ENCODE measurements around the gene TECTB. TPM values are rescaled to one million over a fixed set of nuclear protein-coding genes. Genes with fewer than 3 reads are reported as not detected.

Gene TECTB
- total RNA-seq, 1 experiment from 2014 or later = 0.07 TPM

DNA sequence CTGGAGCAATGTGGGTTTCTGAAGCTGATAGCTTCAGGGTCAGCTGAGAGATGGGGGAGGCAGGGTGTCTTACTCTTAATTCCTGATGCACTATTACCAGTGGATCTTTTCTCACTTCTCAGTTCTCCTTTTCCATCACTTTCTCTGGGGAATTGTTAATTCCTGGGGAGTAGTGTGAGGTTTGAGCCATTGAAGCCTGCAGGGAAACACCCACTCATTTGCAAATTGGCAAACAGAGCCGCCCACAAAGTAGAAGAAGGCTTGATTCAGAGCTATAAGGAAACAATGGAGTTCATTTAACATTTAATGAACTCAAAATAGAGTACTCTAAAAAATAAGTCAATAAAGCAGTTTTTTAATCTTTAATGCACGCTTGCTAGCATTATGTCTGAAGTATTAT is 4.3 kb upstream of the TECTB start:
- Histone ChIP-seq H3K27me3 (ENCODE audit: insufficient read depth, low read length) (no peaks in the 10 kb centered on the region), H3K36me3 (ENCODE audit: control insufficient read depth in 1 of 2, insufficient read depth in 2 of 2, low read length in 2 of 2) (no peaks in the 10 kb centered on the region), H3K4me1 (ENCODE audit: control insufficient read depth in 1 of 2, insufficient read depth in 2 of 2, low read length in 2 of 2) (peaks cover 0 to 8% of the 10 kb centered on the region in 2 experiments; a peak in 2 of 4 replicates), H3K9me2 (ENCODE audit: insufficient read depth) (no peaks in the 10 kb centered on the region), H3K9ac (ENCODE audit: low read length) (no peak overlapping the region), H3K79me2 (ENCODE audit: insufficient read depth, low read length) (no peaks in the 10 kb centered on the region), H3K9me3 (ENCODE audit: control insufficient read depth in 1 of 2, insufficient read depth in 1 of 2, low read depth in 1 of 2, low read length in 2 of 2) (no peaks in the 10 kb centered on the region), H3K4me2 (ENCODE audit: low read length) (no peak overlapping the region), H3K27ac (ENCODE audit: low read depth, low read length) (no peak overlapping the region), H3K4me3 (replicated peaks in 1 of 2; ENCODE audit: low read depth in 1 of 2, low read length in 2 of 2) (no peak overlapping the region), H4K20me1 (ENCODE audit: insufficient read depth) (no peaks in the 10 kb centered on the region), H2AFZ (ENCODE audit: low read depth, low read length, poor library complexity, severe bottlenecking) (no peak overlapping the region)
- intact Hi-C loops (cut with micrococcal nuclease) = no loop called here
- RAD21 ChIA-PET (ENCODE audit: low non-redundant PET in 1 of 2, low total read pairs in 2 of 2, uncharacterized antibody in 2 of 2, unreplicated experiment in 2 of 2) = no interaction called here
- ATAC-seq (no peak), DNase-seq (ENCODE audit: low read depth, low spot score) (no peak)
- CTCF ChIA-PET = no interaction called here
- POLR2A ChIA-PET = no interaction called here
- no TSS peak for BruUV-seq (replicated peaks)
- no peak for TF ChIP-seq EGR1 (IDR thresholded peaks at IDR 0.05; ENCODE audit: low read depth)
- TF ChIP-seq, protein P1, sequence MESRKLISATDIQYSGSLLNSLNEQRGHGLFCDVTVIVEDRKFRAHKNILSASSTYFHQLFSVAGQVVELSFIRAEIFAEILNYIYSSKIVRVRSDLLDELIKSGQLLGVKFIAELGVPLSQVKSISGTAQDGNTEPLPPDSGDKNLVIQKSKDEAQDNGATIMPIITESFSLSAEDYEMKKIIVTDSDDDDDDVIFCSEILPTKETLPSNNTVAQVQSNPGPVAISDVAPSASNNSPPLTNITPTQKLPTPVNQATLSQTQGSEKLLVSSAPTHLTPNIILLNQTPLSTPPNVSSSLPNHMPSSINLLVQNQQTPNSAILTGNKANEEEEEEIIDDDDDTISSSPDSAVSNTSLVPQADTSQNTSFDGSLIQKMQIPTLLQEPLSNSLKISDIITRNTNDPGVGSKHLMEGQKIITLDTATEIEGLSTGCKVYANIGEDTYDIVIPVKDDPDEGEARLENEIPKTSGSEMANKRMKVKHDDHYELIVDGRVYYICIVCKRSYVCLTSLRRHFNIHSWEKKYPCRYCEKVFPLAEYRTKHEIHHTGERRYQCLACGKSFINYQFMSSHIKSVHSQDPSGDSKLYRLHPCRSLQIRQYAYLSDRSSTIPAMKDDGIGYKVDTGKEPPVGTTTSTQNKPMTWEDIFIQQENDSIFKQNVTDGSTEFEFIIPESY (IDR thresholded peaks at IDR 0.05; ENCODE audit: extremely low read depth, insufficient replicate concordance, low read length) = no peak
- TF ChIP-seq FOSL1 (IDR thresholded peaks at IDR 0.05; ENCODE audit: low read depth) = no peak
- no peak for TF ChIP-seq CTCF (IDR thresholded peaks at IDR 0.05 in 2 of 3, conservative IDR thresholded peaks at IDR 0.05 in 1 of 3; ENCODE audit: borderline replicate concordance in 1 of 3, insufficient read depth in 1 of 3, low read depth in 2 of 3, low read length in 2 of 3)
- no peak for TF ChIP-seq CBX3 (IDR thresholded peaks at IDR 0.05; ENCODE audit: low read depth)
- no peak for TF ChIP-seq CEBPB (IDR thresholded peaks at IDR 0.05; ENCODE audit: low read depth)
- TF ChIP-seq JUND (IDR thresholded peaks at IDR 0.05) = no peak
- TF ChIP-seq SRF (IDR thresholded peaks at IDR 0.05; ENCODE audit: low read depth) = no peak
- TF ChIP-seq RAD21 (IDR thresholded peaks at IDR 0.05; ENCODE audit: low read depth) = no peak
- no peak for TF ChIP-seq POLR2AphosphoS5 (IDR thresholded peaks at IDR 0.05; ENCODE audit: low read depth, low read length)
- TF ChIP-seq REST (IDR thresholded peaks at IDR 0.05; ENCODE audit: low read depth) = no peak
- no peak for TF ChIP-seq POLR2A (IDR thresholded peaks at IDR 0.05; ENCODE audit: borderline replicate concordance, extremely low read depth, insufficient read depth, insufficient read length)
- no peak for TF ChIP-seq ATF3 (IDR thresholded peaks at IDR 0.05)

All from HCT116 (cell line).